SK-N-DZ (cell line): ENCODE measurements around the gene PRR20A. TPM values are rescaled to one million over a fixed set of nuclear protein-coding genes. Genes with fewer than 3 reads are reported as not detected.
"Not testable (repeated sequence)": the region's sequence is repeated elsewhere in the genome, so short reads cannot be mapped to it uniquely, and the experiment has no call there.

Experiments used
- DNase-seq: peaks from one replicate; pipeline ENCODE4 v3.0.0-alpha.2; 2015; ENCODE audit warnings: low spot score
- polyA plus RNA-seq, 2 experiments: library from polyadenylated mRNA; depleted of rRNA; stranded (reverse); fragments of >200 nt; gene quantifications; 2 replicates each; pipeline ENCODE4 v1.2.3, GENCODE V29; 2014
- small RNA-seq, 2 experiments: library from RNA; depleted of rRNA; stranded (forward); fragments of <200 nt; gene quantifications; one replicate each; pipeline ENCODE3, GENCODE V24; 2014

The PRR20A gene
- not detected in 2 replicates for polyA plus RNA-seq (2014; cell fraction: cytosol; rRNA removed)
- polyA plus RNA-seq (2014; cell fraction: nucleus; rRNA removed): not detected in 2 replicates

GRCh38 chr13:57140235-57140968 lies at the start of gene PRR20A:
Gene PRR20A (plus strand): TSS chr13:57140918. CDS start chr13:57141305, 387 bp downstream.
- not testable (repeated sequence) for DNase-seq

- no peak for DNase-seq
Observed at GRCh38 chr13:57114945-57115344, 25.8 kb upstream of the PRR20A start.

GRCh38 chr13:57123681-57124080 lies 17.0 kb upstream of the PRR20A start:
- DNase-seq: no peak

- DNase-seq: no peak
Observed at GRCh38 chr13:57128909-57129308, 11.8 kb upstream of the PRR20A start.

GRCh38 chr13:57136093-57136492 lies 4.6 kb upstream of the PRR20A start:
- DNase-seq: no peak

- DNase-seq: no peak
Observed at GRCh38 chr13:57137585-57137984, 3.1 kb upstream of the PRR20A start.

- no peak for DNase-seq
Observed at GRCh38 chr13:57138988-57139387, 1.7 kb upstream of the PRR20A start.

- not testable (repeated sequence) for DNase-seq
Observed at GRCh38 chr13:57139781-57140180, 937 bp upstream of the PRR20A start.

GRCh38 chr13:57147188-57147587 lies 6.5 kb downstream of the PRR20A start, which contains the start of gene PRR20B:
Gene PRR20B (plus strand): TSS chr13:57147488. CDS start chr13:57147875, 387 bp downstream.
- not testable (repeated sequence) for DNase-seq

- DNase-seq: not testable (repeated sequence)
Observed at GRCh38 chr13:57148106-57148505, 7.4 kb downstream of the PRR20A start.

GRCh38 chr13:57153761-57154160 lies 13.0 kb downstream of the PRR20A start, which contains the start of gene PRR20C:
Gene PRR20C (plus strand): TSS chr13:57154061. CDS start chr13:57154448, 387 bp downstream.
- DNase-seq: not testable (repeated sequence)

- DNase-seq: not testable (repeated sequence)
Observed at GRCh38 chr13:57160332-57160731, 19.6 kb downstream of the PRR20A start, which contains the start of gene PRR20D. Gene PRR20D (plus strand): TSS chr13:57160632. CDS start chr13:57161019, 387 bp downstream.

- DNase-seq: not testable (repeated sequence)
Observed at GRCh38 chr13:57166897-57167296, 26.2 kb downstream of the PRR20A start, which contains the start of gene PRR20E. Gene PRR20E (plus strand): TSS chr13:57167197. CDS start chr13:57167584, 387 bp downstream.

- DNase-seq: no peak
Observed at GRCh38 chr13:57191667-57192066, 50.9 kb downstream of the PRR20A start.

Small RNAs within 50 kb of the gene (small RNA-seq; reads per million reads assigned to genes)
- 0 reads per million in 2 experiments for gene PRR20FP
